Urothelium cell line (cell line): Measurements from ENCODE around the gene LCE2C.
A peak's percentile ranks its signal among the peaks of the same experiment; 100 is the strongest.
"Not testable (repeated sequence)": the region's sequence is repeated elsewhere in the genome, so short reads cannot be mapped to it uniquely, and the experiment has no call there.

Experiments
- DNase-seq: peaks from one replicate; pipeline ENCODE4 v3.0.0; 2011; ENCODE audit warnings: low spot score, mixed read lengths
- FAIRE-seq: peaks from 2 replicates; lab custom pipeline; 2011; peaks lifted over from hg19 to GRCh38; lab: Jason Lieb, UNC

Gene LCE2C

DNA sequence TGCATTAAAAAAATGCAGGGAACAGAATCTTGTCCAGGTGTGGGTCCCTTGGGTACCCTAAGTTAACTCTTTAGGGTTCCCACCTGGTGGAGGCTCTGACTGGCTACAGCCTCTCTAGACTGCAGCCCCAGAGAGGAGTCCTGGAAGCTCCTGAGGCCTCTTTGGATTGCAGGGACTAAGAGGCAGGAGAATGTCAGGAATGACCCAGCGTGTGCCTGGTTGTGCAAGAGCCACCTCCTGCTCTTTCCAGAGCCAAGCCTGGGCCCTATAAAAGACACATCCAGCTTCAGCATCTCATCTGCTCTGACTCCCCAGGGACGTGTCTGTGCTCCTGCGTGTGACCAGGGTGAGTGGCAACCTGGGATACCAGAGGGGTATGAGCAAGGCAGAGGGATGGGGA is at the start of gene LCE2C:
LCE2C (plus strand) TSS at position 297 of the 400 bp plus-strand sequence. CDS start 737 bp downstream, outside the sequence.
- not testable (repeated sequence) for FAIRE-seq, DNase-seq

GRCh38 chr1:152626744-152627143 is 48.3 kb upstream of the LCE2C start:
- DNase-seq (no peak), FAIRE-seq (no peak)

GRCh38 chr1:152630596-152630995 is 44.5 kb upstream of the LCE2C start:
- DNase-seq, result no peak
- FAIRE-seq, result no peak

GRCh38 chr1:152640351-152640750 is 34.7 kb upstream of the LCE2C start:
- no peak for FAIRE-seq
- DNase-seq, result no peak

GRCh38 chr1:152643945-152644344 is 31.1 kb upstream of the LCE2C start:
- no peak for DNase-seq
- FAIRE-seq, result no peak

DNA sequence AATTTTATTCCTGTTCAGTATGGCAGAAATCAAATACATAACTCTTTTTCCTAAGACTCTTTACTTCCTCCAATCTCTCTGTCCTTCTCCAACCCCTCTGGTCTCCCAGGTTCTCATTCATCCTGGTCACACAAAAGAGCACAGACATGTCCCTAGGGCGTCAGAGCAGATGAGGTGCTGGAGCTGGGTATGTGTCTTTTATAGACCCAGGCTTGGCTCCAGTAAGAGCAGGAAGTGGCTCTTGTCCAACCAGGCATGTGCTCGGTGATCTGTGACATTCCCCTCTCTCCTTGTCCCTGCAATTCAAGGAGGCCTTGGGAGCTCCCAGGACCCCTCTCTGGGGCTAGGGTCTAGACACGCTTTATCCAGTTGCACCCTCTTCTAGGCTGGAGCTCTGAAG is 29.9 kb upstream of the LCE2C start:
- FAIRE-seq, result no peak
- DNase-seq, result no peak

GRCh38 chr1:152646656-152647055 is 28.4 kb upstream of the LCE2C start:
- no peak for FAIRE-seq
- no peak for DNase-seq

DNA sequence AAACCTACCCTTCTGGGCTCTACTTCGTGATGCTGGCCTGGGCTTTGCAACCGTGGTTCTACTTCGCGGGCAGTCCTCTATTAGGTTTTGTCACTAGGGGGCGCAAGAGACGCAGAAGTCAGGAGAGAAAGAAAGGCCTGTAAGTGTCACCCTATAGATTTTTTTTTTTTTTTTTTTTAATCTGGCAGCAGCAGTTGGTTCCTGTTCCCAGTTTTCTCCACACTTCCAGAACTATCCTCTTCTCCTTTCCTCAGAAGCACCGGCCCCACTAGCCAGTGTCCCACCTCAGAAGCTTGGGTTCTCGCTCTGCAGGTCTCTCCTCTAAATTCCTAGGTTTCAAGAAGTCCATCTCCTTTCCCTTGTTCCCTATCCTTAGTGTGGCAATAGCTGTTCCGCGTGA is 21.0 kb upstream of the LCE2C start:
- DNase-seq (peak; percentile 68), FAIRE-seq (no peak)

- no peak for FAIRE-seq
- no peak for DNase-seq
These were observed 18.6 kb upstream of the LCE2C start for GRCh38 chr1:152656459-152656858.

GRCh38 chr1:152657677-152658076 is 17.4 kb upstream of the LCE2C start:
- DNase-seq, result no peak
- no peak for FAIRE-seq

DNA sequence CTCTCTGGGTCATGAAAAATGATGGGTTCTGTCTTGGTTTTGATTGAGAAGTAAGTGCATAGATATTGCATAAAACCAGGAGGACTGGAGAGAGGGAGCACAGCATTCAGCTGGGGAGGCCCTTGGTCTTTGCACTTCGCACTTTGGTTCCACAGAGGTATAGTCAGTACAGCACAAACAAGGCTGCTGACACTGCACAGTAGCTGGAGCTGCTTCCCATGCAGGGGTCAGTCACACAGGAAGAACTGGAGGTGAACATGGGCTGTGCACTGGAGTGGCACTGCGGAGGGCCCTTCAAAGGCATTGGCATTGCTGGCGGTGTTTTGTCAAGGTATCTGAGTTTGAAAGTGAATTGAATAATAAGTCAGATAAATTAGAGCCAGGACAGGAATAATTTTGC is 16.4 kb upstream of the LCE2C start:
- no peak for DNase-seq
- no peak for FAIRE-seq

GRCh38 chr1:152663098-152663497 is 12.0 kb upstream of the LCE2C start, which contains the start of gene LCE2D:
Gene LCE2D (plus strand): TSS chr1:152663380. CDS start chr1:152664106, 726 bp downstream.
- no peak for DNase-seq
- FAIRE-seq, result no peak

DNA sequence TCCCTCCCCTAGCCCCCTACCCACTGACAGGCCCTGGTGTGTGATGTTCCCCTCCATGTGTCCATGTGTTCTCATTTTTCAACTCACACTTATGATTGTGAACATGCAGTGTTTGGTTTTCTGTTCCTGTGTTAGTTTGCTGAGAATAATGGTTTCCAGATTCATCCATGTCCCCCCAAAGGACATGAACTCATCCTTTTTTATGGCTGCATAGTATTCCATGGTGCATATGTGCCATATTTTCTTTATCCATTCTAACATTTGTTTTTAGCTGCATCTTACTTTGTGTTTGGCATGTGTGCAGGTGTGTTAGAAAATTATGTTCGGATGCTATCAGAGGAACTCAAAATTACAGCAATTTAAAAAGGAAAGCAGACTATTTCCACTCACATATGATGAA is 8.9 kb upstream of the LCE2C start:
- not testable (repeated sequence) for DNase-seq, FAIRE-seq

GRCh38 chr1:152667648-152668047 is 7.4 kb upstream of the LCE2C start:
- DNase-seq, result no peak
- FAIRE-seq, result no peak

DNA sequence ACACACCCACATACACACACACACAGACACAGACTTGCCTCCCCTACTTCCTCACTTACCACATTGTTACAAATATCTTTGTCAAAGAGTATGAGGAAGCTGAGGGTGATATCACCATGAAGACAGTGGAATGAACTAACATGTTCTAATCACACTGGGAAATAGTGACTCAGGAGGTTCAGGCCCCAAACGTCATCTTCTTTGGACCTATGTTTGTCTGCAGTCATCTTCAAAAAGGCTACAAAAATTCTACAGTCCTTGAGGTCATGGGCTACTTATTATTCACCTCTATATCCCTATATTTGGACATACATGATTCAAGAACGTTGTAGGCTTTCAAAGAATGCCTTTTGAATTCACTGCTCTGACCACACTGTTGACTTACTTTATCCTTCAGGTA is 2.1 kb upstream of the LCE2C start:
- FAIRE-seq, result no peak
- DNase-seq, result no peak

GRCh38 chr1:152679459-152679858 is 4.4 kb downstream of the LCE2C start:
- FAIRE-seq, result no peak
- DNase-seq, result no peak

DNA sequence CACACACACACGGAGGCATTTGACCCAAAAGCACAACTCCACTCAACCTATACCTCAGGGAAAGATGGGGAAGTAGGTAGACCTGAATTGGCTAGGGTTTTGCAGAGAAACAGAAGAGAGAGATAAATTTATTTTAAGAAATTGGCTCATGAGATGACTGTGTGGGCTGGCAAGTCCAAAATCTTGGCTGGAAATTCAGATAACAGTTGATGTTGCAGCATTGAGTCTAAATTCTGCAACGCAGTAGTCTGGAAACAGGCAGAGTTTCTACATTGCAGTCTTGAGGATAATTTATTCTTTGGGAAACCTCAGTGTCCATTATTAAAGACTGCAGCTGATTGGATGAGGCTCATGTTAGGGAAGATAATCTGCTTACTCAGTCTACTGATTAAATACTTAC is 6.5 kb downstream of the LCE2C start:
- FAIRE-seq (no peak), DNase-seq (no peak)

- no peak for DNase-seq
- FAIRE-seq, result no peak
These were observed 8.8 kb downstream of the LCE2C start for GRCh38 chr1:152683846-152684245.

DNA sequence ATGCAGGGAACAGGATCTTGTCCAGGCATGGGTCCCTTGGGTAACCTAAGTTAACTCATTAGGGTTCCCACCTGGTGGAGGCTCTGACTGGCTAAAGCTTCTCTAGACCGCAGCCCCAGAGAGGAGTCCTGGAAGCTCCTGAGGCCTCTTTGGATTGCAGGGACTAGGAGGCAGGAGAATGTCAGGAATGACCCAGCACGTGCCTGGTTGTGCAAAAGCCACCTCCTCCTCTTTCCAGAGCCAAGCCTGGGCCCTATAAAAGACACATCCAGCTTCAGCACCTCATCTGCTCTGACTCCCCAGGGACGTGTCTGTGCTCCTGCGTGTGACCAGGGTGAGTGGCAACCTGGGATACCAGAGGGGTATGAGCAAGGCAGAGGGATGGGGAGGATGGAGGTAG is 10.7 kb downstream of the LCE2C start, which contains the start of gene LCE2B:
LCE2B (plus strand) TSS at position 301 of the 400 bp plus-strand sequence. CDS start 721 bp downstream, outside the sequence.
- not testable (repeated sequence) for FAIRE-seq, DNase-seq

- FAIRE-seq, result no peak
- no peak for DNase-seq
These were observed 22.9 kb downstream of the LCE2C start, which contains the start of gene LCE2A for GRCh38 chr1:152697701-152698600. Gene LCE2A (plus strand): TSS chr1:152698345. CDS start chr1:152698902, 557 bp downstream.

- no peak for DNase-seq
- FAIRE-seq, result no peak
These were observed 24.7 kb downstream of the LCE2C start for GRCh38 chr1:152699746-152700145.

- FAIRE-seq (no peak), DNase-seq (no peak)
These were observed 32.8 kb downstream of the LCE2C start, which contains the start of gene LCE4A for GRCh38 chr1:152707860-152708259. Gene LCE4A (plus strand): TSS chr1:152708160. CDS start chr1:152709076, 916 bp downstream.
